ENCODE measurements around the gene SLC16A6.
"Not testable (repeated sequence)": the region's sequence is repeated elsewhere in the genome, so short reads cannot be mapped to it uniquely, and the experiment has no call there.

SLC16A6 gene

DNA sequence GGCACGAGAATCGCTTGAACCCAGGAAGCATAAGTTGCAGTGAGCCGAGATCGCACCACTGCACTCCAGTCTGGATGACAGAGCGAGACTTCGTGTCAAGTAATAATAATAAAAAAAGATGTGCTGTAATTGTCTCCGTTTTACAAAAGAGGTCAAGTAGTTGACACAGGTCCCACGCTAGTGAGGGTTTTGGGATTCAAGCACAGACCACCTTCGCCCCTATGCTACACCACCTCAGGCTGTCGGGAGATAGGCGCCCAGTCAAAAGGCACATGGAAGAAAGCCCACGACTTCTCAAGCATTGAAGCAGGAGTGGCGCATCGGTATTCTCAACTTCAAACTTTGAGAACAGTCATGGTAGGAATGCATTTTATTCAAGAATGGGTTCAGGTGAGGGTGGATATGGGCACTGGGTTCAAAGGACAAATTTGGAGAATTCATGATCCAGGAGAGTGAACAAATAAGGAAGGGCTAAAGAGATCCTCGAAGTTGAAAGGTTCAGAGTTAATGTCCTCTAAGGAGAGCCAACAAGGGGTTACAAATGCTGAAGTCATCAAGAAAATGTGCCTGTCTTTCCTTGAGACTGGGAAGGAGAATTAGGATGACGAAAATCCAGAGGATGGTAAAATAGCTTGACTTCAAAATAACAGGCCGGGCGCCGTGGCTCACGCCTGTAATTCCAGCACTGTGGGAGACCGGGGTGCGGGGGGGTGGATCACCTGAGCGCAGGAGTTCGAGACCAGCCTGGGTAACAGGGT, 44.5 kb downstream of the SLC16A6 start:
- no peak for DNase-seq

DNA sequence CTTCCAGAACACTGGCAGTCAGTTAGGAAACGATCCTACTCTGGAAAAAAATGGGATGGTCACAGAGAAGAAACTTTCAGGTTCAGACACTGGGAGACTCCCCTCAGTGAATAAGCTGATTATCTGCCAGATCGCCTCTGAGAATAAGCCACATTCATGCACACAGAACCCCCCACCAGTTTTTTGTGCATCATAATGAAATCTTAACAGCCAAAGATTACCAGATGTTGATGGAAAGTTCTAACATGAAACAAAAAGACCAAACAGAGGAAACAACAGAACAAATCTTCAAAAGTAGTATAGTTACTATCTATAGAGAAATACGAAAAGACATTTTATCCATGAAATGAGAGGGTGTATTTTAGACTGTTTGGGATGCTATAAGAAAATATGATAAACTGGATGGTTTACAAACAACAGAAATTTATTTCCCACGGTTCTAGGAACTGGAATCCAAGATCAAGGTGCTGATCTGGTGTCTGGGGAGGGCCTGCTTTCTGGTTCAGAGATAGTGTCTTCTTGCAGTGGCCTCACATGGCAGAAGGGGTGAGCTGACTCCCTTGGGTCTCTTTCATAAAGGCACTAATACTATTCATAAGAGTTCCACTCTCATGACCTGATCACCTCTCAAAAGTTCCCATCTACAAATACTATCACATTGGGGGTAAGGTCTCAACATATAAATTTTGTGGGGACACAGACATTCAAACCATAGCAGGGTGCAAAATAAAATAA, 51.1 kb downstream of the SLC16A6 start:
- no peak for DNase-seq

DNA sequence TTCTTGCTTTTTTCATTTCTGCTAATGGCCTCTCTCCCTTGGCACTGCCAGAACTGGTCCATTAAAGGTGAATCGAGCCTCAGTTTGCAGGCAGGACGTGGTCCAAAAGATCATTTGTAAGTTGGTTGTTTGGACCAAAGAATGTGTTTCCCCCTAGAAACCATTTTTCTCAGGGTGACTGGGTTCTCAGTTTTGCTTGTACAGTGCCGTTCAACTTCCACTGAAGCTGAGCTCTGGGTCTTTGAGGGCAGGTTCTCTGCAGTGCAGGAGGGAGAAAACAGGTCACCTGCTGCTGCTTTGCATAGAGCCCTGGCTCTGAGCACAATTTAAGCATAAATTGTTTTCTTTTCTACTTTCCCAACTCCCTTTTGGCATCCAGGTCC, 52.1 kb downstream of the SLC16A6 start:
- DNase-seq = no peak

DNA sequence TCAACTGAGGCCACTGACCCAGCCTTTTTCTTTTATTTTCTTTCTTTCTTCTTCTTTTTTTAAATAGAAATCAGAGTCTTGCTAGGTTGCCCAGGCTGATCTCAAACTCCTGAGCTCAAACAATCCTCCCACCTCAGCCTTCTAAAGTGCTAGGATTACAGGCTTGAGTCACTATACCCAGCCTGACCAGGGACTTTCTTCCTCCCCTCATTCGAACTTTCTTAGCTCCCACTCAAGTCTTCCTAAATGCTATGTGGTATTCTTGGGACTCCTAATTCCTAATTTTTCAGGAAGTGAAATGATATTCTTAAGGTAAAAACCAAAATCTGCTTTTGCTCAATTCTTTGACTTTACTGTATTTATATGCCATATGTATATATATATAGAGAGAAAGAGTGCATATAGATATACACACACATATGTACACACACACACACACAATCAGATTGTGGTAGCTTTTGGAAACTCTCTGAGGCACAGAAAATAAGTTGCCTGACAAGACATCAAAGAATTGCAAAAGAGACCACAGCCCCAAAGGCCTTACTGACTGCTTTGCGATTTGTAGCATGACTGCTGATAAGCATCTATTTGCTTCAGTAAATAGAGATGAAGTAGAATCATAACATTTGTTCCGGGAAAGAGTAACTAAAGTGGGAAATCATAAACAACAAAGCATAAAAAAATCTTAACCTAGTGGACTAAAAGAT, 52.6 kb downstream of the SLC16A6 start:
- no peak for DNase-seq

DNA sequence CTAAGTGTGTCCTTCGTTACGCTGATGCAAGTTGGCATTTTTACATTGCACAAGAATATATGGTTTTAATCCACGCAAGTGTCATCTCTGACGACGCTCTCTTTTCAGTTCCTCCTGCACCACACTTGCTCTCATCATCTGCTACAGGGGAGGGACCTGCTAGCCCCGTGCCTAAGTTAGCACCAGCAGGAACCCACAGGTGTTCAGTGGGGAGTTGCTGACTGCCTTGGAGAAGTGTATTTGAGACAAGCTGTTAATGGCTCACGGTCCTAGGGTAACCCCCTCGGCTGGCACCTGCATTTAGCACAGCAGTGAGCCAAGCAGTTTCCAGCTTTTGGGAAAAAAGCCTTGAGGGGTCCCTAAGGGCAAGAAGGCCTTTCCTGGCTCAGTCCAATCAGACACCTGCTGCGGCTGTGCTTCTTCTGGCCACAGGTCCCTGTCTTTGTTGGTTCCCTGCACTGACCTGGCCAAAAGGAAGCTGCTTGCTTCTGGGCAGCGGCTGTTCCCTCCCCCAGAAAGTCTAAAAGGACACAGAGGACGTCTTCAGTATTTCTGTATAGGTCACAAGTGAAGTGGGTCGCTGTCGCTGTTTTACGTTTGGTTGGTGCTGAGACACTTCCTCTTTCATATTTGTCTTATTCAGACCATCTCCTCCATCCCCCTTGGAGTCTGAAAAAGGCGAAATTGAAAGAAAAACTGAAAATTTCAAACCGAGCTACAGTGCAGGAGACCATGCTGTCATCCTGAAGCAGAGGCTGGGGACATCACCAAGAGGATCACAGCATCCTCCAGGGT, 53.4 kb downstream of the SLC16A6 start:
- DNase-seq = not testable (repeated sequence)

DNA sequence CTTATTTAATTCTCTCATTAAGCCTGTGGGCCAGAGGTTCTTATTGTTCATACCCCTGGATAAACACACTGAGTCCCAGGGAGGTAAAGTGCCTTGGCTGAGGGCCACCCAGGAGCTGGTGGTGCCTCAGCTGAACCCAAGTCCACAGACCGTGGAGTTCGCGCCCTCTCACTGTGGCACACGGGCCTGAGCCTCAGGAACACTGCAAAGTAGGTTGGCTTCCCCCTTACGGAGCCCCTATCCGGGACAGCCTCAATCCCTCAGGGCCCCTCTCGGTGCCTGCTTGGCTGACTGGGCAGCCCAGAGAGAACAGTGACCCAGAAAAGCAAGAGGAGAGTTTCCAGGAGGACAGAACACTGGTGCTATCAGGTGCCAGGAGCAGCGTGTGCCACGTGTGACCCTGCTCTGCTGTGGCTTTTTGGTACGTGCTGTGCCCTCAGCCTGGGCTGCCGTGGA, 55.6 kb downstream of the SLC16A6 start:
- DNase-seq = not testable (repeated sequence)

DNA sequence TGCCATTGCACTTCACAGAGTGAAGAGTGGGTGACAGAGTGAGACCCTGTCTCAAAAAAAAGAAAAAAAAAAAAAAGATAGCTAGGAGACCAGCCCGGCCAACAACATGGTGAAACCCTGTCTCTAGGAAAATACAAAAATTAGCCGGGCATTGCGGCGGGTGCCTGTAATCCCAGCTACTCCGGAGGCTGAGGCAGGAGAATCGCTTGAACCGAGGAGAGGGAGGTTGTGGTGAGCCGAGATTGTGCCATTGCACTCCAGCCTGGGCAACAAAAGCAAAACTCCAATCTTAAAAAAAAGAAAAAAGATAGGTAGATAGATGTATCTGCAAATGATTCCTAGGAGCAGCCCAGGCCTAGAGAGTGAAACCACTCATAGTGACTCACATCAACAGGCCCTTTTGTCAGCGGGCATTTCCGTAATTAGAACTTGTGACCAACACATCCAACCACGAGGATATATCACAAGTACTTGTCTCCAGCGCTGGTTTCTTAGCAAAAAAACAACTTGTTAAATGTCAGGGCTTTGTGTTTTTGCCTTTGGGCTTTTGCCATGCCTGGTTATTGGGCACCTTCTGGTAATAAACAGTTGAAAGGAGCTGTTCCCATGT, 56.1 kb downstream of the SLC16A6 start:
- not testable (repeated sequence) for DNase-seq

DNA sequence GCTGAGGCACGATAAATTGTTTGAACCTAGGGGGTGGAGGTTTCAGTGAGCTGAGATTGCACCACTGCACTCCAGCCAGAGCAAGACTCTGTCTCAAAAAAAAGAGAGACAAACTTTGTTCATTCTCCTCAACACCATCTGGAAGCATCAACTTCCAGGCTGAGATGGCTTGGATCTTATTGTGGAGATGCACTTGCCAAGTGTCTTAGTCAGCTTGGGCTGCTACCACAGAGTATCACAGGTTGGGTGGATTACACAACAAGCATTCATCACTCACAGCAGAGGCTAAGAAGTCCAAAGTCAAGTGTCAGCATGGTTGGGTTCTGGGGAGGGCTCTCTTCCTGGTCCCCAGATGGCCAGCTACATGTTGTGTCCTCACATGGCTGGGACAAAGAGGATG, 58.2 kb downstream of the SLC16A6 start:
- not testable (repeated sequence) for DNase-seq

DNA sequence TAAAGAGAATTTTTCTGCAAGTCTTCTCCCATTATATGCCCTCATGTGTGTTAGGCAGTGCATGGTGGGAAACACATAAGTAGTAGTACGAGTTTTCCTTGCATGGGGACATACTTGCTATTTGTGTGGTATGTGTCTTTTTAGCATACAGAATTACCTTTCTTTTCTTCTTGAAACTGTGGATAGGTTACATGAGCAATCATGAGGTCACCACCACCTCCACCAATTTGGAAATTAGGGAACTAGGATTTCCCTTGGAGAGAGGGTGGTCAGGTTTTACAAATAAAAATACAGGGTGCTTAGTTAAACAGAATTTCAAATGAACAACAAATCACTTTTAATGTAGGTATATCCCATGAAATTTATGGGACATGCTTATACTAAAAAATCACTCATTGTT, 59.4 kb downstream of the SLC16A6 start:
- no peak for DNase-seq

DNA sequence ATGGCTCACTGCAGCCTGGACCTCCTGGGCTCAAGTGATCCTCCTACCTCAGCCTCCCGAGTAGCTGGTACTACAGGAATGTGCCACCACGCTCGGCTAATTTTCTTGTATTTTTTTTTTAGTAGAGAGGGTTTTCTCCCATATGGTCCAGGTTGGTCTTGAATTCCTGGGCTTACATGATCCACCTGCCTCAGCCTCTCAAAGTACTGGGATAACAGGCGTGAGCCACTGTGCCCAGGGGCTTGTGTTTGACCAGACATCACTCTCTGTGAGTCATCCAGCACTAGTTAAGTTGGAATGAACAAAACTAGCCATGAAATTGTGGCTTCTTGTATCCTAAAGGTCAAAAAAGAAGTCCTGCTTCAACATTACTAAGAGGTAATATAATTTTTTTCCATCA, 59.8 kb downstream of the SLC16A6 start:
- DNase-seq = not testable (repeated sequence)

DNA sequence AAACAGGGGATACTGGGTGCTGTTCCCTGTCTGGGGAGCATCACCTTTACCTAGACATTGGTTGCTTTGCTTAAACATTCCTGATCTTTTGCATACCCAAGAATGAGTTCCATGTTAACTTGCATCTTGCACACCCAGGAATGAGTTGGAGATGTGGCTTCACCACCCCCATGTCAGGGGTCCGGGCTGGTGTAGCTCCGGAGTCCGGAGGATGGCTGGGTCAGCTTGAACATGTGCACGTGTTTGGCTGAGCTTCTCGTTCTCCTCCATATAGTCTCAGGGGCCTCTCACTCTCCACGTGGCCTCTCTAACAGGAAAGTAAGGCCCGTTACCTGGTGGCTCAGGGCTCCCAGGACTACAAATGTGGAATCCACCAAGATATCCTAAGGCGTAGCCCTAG, 61.3 kb downstream of the SLC16A6 start:
- no peak for DNase-seq

DNA sequence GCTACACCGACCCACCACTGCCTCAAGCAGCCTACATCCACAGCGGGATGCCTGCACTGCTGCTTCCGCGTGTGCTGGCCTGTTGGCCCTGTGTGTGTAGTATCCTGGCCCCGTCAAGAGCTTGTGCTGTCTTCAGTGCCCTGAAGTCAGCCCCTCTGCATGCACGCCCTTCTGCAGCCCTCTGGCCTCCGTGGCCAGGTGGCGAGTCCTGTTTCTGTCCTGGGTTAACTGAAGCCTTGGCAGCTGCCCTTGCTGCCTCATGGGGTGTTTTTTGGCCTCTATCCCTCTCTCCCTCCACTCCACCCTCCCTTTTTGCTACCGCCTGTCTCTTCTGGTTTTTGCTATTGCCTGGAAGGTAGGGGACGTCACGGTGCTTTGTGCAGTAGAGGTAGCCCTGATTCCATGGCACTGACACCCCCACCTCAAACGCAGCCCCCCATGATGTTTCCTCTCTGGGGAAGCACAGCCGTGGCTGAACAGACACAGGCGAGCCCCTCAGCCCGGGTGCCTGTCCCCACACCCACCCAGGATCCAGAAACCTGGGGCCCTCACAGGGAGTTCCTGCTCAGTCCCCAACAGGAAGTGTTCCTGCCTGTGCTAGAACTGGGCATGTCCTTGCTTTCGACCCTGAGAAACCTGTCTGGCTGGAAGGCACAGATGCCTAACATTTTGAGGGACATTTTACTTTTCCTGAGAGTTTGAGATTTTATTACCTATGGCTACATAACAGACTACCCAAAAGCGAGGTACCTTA, 61.9 kb downstream of the SLC16A6 start:
- no peak for DNase-seq

DNA sequence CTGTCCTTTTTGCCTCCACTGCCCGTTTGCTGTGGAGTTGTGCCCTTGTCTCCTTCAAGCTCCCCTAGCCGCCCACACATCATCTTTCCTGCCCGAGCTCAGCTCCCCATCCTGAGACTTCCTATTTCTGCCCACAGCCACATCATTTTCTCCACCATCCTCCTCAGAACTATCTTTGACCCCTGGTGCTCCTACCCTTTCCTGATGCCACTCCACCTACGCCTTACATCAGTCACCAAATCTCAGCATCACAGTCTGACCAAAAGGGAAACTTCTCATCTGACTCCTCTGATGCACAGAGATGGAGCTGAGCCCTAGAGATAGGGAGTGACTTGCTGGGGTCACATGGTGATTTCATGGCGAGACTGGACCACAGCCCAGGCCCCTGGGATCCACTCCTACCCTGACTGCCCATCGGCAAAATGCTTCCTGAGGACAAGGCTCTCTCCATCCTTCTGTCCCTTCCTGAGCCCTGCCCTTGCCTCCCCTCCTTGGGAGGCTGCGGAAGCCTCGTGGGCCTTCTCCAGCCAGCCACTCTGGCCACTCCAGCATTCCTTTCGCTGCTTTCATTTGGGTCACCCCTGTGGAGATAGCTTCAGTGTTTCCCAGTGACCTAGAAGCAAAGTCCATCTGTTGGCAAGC, 62.8 kb downstream of the SLC16A6 start:
- DNase-seq = not testable (repeated sequence)

DNA sequence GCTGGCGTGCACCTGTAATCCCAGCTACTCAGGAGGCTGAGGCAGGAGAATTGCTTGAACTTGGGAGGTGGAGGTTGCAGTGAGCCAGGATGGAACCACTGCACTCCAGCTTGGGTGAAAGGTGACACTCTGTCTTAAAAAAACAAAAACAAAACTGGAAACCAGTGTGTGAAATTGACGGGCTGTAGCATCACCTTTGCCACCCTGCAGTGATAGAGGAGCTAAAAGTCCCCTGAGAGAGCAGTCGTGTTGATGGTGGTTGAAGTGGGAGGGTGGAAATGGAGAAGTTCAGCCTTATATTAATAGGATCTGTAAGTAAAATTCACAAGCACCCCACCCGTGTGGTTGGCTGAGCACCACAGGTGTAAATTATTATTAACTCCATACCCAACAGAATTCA, 65.9 kb downstream of the SLC16A6 start:
- DNase-seq = not testable (repeated sequence)

DNA sequence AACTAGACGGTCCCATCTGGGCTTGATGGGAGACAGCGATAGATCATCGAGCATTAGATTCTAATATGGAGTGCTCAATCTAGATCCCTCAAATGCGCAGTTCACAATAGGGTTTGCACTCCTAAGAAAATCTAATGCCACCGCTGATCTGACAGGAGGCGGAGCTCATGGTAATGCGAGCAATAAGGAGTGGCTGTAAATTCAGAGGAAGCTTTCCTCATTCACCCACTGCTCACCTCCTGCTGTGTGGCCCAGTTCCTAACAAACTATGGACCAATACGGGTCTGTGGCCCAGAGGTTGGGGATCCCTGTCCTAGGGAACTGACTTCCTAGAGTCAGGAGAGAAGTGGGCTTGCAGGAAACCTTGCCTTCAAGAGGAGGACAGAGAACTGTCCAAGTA, 68.3 kb downstream of the SLC16A6 start:
- no peak for DNase-seq

DNA sequence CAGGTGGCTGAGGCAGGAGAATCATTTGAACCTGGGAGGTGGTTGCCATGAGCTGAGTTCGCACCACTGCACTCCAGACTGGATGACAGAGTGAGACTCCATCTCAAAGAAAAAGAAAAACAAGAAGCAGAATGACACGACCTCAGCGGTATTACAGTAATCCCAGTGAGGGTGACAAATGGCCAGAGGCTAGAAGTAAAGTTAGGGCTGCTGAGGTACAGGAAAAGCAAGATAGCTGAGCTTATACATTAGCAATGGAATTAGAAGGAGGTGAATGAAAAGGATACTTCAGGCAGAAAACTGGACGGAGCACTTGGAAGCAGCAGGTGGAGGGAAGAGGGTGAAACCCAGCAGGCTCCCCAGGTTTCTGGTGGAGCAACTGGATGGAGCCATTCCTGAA, 69.1 kb downstream of the SLC16A6 start:
- DNase-seq = no peak

DNA sequence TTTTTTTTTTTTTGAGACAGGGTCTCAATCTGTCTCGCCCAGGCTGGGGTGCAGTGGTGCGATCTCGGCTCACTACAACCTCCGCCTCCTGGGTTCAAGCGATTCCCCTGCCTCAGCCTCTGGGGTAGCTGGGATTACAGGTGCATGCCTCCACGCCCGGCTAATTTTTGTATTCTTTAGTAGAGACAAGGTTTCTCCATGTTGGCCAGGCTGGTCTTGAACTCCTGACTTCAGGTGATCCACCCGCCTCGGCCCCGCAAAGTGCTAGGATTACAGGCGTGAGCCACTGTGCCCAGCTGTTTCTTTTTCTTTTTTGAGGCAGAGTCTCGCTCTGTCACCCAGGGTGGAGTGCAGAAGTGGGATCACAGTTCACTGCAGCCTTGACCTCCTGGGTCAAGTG, 70.1 kb downstream of the SLC16A6 start:
- DNase-seq = not testable (repeated sequence)

DNA sequence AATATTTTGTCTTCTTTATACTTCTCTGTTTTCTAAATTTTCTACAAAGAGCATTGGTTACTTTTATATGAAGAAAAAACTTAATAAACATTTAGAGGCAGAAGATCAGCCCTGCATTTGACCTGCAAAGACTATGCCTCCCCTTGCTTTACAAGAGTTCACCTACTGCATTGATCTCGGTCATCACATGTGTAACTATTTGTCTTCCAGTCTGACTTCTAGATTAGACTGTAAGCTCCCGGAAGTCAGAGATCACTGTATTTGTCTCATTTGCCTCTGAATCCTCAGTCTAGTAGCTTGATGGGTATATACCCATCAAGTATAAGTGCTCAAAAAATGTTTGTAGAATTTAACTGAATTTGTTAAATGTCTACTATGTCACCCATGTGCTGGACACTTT, 70.7 kb downstream of the SLC16A6 start:
- not testable (repeated sequence) for DNase-seq

DNA sequence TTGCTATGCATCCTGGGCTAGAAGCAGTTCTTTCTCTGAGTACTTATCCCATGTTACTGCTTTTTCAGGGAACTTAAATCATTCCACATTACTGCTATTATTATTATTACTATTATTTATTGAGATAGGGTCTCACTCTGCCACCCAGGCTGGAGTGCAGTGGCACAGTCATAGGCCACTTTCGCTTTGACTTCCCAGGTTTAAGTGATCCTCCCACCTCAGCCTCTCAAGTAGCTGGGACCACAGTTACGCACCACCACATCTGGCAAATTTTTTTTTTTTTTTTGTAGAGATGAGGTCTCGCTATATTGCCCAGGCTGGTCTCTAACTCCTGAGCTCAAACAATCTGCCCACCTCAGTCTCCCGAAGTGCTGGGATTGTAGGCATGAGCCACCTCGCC, 71.5 kb downstream of the SLC16A6 start:
- DNase-seq = not testable (repeated sequence)

Measured in NCI-H2107 (cell line).